GM12865 (cell line): ENCODE measurements around the gene DRD2.

ENCODE experiments used
- DNase-seq: peaks from one replicate; pipeline ENCODE4 v3.0.0; 2010; ENCODE audit warnings: low read depth
- H3K4me3 ChIP-seq: 2 replicates; pipeline ENCODE4 v1.5.1; 2011; ENCODE audit warnings: mild to moderate bottlenecking, low read depth, low read length, control low read depth
- CTCF ChIP-seq: IDR thresholded peaks from 2 replicates; pipeline ENCODE4 v1.5.1; 2011; ENCODE audit warnings: low read length, control low read depth, low read depth, inconsistent platforms; ENCODE audit not compliant: insufficient read depth; ENCODE audit errors: missing control alignments

DRD2 gene

GRCh38 chr11:113435190-113435968 lies 39.8 kb downstream of the DRD2 start:
- TF ChIP-seq CTCF, result no peak
- H3K4me3 ChIP-seq, result no peak overlapping the region
- no peak for DNase-seq

- no peak for TF ChIP-seq CTCF
- DNase-seq, result no peak
- no peak overlapping the region for H3K4me3 ChIP-seq
Observed at GRCh38 chr11:113431746-113432145, 43.5 kb downstream of the DRD2 start.

- no peak overlapping the region for H3K4me3 ChIP-seq
- DNase-seq, result no peak
- TF ChIP-seq CTCF, result no peak
Observed at GRCh38 chr11:113426686-113427085, 48.5 kb downstream of the DRD2 start.

GRCh38 chr11:113420808-113421207 lies 54.4 kb downstream of the DRD2 start:
- no peak for TF ChIP-seq CTCF
- no peak for DNase-seq
- no peak overlapping the region for H3K4me3 ChIP-seq

- TF ChIP-seq CTCF, result no peak
- no peak for DNase-seq
Observed at GRCh38 chr11:113419454-113420003, 55.7 kb downstream of the DRD2 start.

GRCh38 chr11:113417428-113417827 lies 57.8 kb downstream of the DRD2 start:
- DNase-seq, result peak; percentile 54
- TF ChIP-seq CTCF, result no peak
- no peak overlapping the region for H3K4me3 ChIP-seq

More at GRCh38 chr11:113419454-113420003, 55.7 kb downstream of the DRD2 start:
- no peak overlapping the region for H3K4me3 ChIP-seq
